Measurements from ENCODE around the gene CPLX3.

DNA sequence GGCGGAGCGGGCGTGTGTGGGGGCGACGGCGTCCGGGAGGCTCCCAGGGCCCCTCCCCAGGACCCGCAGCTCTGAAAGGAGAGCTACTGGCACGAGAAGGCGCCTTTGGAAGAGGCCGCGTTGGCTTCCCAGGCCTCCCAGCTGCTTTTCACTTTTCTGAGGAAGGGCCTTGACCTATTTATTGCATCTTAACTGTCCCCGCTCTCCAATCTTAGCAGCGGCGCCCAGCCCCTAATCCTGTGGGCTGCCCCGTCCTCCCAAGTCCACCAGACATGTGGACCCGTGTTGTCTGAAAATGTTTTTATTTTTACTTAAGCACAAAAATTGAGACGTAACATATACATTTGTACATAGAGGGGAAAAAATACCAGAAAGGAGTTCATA is 17.0 kb downstream of the CPLX3 start:
- TF ChIP-seq ZNF274 (IDR thresholded peaks at IDR 0.05; ENCODE audit: low read depth, low read length), result no peak
- no peak for TF ChIP-seq YY1 (IDR thresholded peaks at IDR 0.05; ENCODE audit: insufficient read depth, insufficient read length)
- TF ChIP-seq SUZ12 (IDR thresholded peaks at IDR 0.05; ENCODE audit: extremely low read depth, insufficient read depth, insufficient read length), result no peak

Measured in NT2/D1 (cell line).